ENCODE measurements around the gene PLK5. TPM values are rescaled to one million over a fixed set of nuclear protein-coding genes. Genes with fewer than 3 reads are reported as not detected.
A peak's percentile ranks its signal among the peaks of the same experiment; 100 is the strongest.

PLK5 gene
- total RNA-seq, 2 donors from 2014 or later = not detected

DNA sequence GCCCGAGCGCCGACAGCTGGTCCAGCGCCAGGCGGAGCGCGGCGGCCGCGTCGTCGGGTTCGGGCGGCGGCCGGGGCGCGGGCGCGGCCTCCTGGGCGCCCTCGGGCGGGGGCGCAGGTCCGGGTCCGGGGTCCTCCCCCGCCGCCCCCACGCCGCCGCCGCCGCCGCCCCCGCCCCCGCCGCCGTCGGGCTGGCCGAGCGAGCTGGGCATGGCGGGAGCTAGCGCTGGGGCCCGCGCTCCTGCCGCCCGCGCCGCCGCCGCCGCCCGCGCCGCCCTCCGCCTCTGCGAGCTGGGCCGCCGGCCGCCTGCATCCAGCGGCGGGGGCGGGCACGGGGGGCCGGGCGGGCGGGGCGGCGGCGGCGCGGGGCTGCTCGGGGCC lies 44.0 kb downstream of the PLK5 start:
- ATAC-seq = peak; percentile 52
- no peak overlapping the region for H3K4me3 Mint-ChIP-seq
- no peaks in the 10 kb centered on the region for H3K36me3 Mint-ChIP-seq (ENCODE audit: low read depth)
- H3K9me3 ChIP-seq (ENCODE audit: control insufficient read depth, low read length, poor library complexity, severe bottlenecking) = no peaks in the 10 kb centered on the region
- DNase-seq = peak in 1 of 3 donors; percentile 21
- H3K4me1 Mint-ChIP-seq = peaks cover 10% of the 10 kb centered on the region
- H3K27ac Mint-ChIP-seq = no peak overlapping the region
- peaks cover 6% of the 10 kb centered on the region for H3K27me3 Mint-ChIP-seq

DNA sequence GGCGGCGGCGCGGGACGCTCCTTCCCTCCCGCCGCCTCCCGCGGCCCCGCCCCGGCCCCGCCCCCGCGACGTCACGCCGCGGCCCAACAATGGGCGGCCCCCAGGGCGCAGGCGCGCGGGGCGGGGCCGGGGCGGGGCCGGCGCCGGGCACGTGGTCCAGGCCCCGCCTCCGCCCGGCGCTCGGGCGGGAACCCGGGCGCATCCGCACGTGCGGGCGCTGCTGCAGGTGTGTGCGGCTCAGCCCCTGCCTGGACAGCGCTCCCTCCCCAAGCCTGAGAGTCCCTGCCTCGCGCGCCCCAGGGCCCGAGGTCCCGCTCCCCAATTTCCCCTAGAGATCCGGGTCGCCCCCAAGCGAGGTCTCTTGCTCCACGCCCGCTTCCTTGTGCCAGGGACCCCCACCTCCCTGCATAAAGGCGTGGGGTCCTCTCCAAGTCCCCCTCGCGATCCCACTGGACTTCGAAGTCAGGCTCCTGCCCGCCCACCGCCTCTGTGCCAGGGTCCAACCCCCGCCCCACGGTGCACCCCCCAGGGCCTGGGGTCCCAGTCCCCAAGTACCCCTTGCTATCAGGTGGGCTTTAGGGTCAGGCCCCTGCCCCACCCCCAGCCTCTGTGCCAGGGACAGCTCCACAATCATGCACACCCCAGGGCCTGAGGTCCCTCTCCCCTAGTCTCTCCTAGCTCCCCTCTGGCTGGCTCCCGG lies 44.6 kb downstream of the PLK5 start, which contains the start of gene MEX3D:
MEX3D (minus strand) TSS at position 6 of the 700 bp plus-strand sequence. CDS start 267 bp downstream, outside the sequence.
- Mint-ChIP-seq H3K27ac (no peak within 1 kb of the TSS), H3K4me3 (peak within 1 kb of the TSS; percentile 62), H3K4me1 (peaks cover 10% of the 10 kb centered on the region), H3K27me3 (peaks cover 6% of the 10 kb centered on the region), H3K36me3 (ENCODE audit: low read depth) (no peaks in the 10 kb centered on the region)
- peak; percentile 93 for ATAC-seq
- H3K9me3 ChIP-seq (ENCODE audit: control insufficient read depth, low read length, poor library complexity, severe bottlenecking) = no peaks in the 10 kb centered on the region
- DNase-seq = peak; percentile 77 to 94 (median 85)

DNA sequence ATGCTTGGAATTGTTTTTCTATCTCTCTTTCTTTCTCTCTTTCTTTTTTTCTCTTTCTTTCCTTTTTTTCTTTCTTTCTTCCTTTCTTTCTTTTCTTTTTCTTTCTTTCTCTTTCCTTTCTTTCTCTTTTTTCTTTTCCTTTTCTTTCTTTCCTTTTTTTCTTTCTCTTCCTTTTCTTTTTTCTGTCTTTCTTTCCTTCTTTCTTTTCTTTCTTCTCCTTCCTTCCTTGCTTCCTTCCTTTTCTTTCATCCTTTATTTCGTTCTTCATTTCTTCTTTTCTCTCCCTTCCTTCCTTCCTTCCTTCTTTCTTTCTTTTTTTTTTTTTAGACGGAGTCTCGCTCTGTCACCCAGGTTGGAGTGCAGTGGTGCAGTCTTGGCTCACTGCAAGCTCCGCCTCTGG lies 46.1 kb downstream of the PLK5 start:
- Mint-ChIP-seq H3K27me3 (peaks cover 6% of the 10 kb centered on the region), H3K4me3 (peak overlapping the region; percentile 74), H3K4me1 (peaks cover 8% of the 10 kb centered on the region), H3K27ac (no peak overlapping the region), H3K36me3 (ENCODE audit: low read depth) (no peaks in the 10 kb centered on the region)
- DNase-seq = no peak
- H3K9me3 ChIP-seq (ENCODE audit: control insufficient read depth, low read length, poor library complexity, severe bottlenecking) = no peaks in the 10 kb centered on the region
- no peak for ATAC-seq

DNA sequence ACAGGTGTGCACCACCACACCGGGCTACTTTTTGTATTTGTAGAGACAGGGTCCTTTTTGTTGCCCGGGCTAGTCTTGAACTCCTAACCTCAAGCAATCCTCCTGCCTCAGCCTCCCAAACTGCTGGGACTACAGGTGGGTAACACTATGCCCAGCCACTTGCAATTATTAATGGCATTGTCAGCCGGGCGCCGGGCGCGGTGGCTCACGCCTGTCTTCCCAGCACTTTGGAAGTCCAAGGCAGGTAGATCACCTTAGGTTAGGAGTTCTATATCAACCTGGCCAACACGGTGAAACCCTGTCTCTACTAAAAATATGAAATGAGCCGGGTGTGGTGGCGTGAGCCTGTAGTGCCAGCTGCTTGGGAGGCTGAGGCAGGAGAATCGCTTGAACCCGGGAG lies 47.0 kb downstream of the PLK5 start:
- no peaks in the 10 kb centered on the region for H3K9me3 ChIP-seq (ENCODE audit: control insufficient read depth, low read length, poor library complexity, severe bottlenecking)
- Mint-ChIP-seq H3K4me3 (no peak overlapping the region), H3K36me3 (ENCODE audit: low read depth) (no peaks in the 10 kb centered on the region), H3K27ac (no peak overlapping the region), H3K4me1 (peaks cover 10% of the 10 kb centered on the region), H3K27me3 (peaks cover 6% of the 10 kb centered on the region)
- ATAC-seq (no peak), DNase-seq (no peak)

DNA sequence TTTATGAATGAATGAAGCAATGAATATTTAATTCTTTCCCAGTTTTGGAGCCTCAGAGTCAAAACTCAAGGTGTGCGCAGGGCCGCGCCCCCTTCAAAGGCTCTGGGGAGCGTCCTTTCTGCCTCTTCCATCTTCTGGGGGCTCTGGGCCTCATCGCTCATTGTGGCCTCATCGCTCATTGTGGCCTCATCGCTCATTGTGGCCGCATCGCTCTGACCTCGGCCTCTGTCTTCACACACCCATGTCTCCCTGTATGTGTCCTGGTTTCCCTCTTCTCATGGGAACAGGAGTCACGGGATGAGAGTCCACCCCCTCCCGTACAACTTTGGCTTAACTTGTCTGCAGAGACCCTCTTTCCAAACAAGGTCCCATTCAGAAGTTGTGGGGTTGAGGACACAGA lies 47.5 kb downstream of the PLK5 start:
- Mint-ChIP-seq H3K4me3 (no peak overlapping the region), H3K36me3 (ENCODE audit: low read depth) (no peaks in the 10 kb centered on the region), H3K27ac (no peak overlapping the region), H3K4me1 (peaks cover 12% of the 10 kb centered on the region), H3K27me3 (peaks cover 6% of the 10 kb centered on the region)
- DNase-seq (no peak), ATAC-seq (no peak)
- H3K9me3 ChIP-seq (ENCODE audit: control insufficient read depth, low read length, poor library complexity, severe bottlenecking) = no peaks in the 10 kb centered on the region

DNA sequence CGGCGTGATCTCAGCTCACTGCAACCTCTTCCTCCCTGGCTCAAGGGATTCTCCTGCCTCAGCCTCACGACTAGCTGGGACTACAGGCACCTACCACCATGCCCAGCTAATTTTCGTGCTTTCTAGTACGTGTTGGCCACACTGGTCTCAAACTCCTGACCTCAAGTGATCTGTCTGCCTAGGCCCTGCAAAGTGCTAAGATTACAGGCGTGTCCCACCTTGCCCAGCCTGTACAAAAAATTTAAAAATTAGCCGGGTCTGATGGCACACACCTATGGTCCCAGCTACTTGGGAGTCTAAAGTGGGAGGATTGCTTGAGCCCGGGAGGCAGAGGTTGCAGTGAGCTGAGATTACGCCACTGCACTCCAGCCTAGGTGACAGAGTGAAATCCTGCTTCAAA lies 48.9 kb downstream of the PLK5 start:
- Mint-ChIP-seq H3K36me3 (ENCODE audit: low read depth) (no peaks in the 10 kb centered on the region), H3K4me1 (peaks cover 12% of the 10 kb centered on the region)
- ATAC-seq = no peak

DNA sequence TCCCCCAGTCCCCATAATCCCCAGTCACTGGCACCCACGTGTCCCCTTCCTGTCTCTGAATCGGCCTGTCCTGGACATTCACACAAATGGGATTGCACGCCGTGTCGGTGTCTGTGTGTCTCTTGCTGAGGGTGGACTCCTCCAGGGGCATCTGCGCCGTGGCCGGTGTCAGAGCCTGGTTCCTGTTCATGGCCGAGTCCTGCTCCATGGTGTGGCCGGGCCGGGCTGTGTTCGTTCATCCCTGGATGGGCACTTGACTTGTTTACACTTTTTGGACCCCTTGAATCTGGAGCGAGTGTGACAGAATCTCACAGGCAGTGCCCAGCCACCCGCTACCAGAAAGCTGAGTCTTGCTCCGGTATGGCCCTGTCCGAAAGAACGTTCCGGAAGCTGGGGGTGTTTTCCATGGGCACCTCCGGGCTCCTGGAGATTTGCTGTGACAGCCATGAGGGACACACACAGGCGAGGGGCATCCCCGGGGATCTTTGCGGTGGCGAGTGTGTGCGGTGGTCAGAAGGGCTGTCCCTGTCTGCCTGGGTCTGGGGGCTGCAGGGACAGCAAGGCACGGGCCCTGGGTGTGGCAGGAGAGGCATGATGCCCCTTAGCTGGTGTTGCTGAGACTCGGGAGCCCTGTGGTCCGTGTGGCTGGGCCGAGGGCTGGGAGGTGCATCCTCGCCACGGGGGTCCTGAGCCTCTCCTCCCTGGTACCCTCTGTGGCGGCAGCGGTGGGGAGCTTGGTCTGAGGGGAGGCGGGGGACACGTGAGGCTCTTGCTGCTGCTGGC lies 50.7 kb downstream of the PLK5 start:
- H3K36me3 Mint-ChIP-seq (ENCODE audit: low read depth) = no peaks in the 10 kb centered on the region
- peaks cover 10% of the 10 kb centered on the region for H3K4me1 Mint-ChIP-seq
- no peak overlapping the region for H3K4me3 Mint-ChIP-seq
- ATAC-seq (no peak), DNase-seq (no peak)
- H3K27ac Mint-ChIP-seq = no peak overlapping the region
- no peaks in the 10 kb centered on the region for H3K9me3 ChIP-seq (ENCODE audit: control insufficient read depth, low read length, poor library complexity, severe bottlenecking)
- peaks cover 6% of the 10 kb centered on the region for H3K27me3 Mint-ChIP-seq

More for the DNA sequence above, 48.9 kb downstream of the PLK5 start:
- Mint-ChIP-seq H3K27ac (no peak overlapping the region), H3K4me3 (no peak overlapping the region), H3K27me3 (peaks cover 6% of the 10 kb centered on the region)
- no peaks in the 10 kb centered on the region for H3K9me3 ChIP-seq (ENCODE audit: control insufficient read depth, low read length, poor library complexity, severe bottlenecking)
- no peak for DNase-seq

DNA sequence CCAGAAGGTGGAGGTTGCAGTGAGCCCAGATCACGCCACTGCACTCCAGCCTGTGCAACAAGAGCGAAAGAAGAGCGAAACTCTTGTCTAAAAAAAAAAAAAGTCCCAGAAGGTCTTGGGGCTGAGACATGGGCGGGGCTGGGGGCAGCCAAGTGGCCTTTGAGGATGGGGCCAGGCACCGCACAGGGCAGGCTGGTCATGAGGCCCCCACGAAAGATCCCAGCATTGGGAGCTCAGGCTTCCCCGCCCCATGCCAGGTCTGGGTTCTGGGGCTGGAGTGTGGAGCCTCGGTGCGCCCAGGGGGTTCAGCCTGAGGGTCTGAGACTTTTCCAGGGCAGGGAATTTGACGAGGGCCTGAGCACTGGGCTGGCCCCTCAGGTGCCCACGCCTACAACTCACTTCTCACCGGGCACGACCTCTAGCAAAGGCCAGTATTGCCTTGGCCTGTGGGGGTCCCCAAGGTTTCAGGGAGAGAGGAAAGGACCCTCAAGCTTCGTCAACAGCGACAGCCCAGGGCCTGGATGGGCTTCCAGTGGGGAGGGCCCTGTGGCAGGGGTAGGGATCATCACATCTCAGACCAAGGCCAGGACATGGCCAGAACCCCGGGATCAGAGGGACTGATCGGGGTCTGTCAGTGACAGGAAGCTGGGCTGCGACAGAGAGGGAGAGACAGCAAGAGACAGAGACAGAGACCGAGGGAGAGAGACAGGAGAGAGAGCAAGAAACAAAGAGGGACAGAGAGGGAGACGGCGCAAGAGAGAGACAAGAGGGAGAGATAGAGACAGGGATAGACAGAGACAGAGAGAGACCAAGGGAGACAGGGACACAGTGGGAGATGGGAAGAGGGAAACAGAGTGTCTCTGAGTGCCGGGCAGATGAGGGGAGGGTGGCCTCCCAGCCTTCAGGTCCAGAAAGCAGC lies 51.7 kb downstream of the PLK5 start:
- H3K9me3 ChIP-seq (ENCODE audit: control insufficient read depth, low read length, poor library complexity, severe bottlenecking) = no peaks in the 10 kb centered on the region
- ATAC-seq (no peak), DNase-seq (no peak)
- no peak overlapping the region for H3K4me3 Mint-ChIP-seq
- peaks cover 4% of the 10 kb centered on the region for H3K4me1 Mint-ChIP-seq
- H3K27me3 Mint-ChIP-seq = peaks cover 2% of the 10 kb centered on the region
- no peak overlapping the region for H3K27ac Mint-ChIP-seq
- H3K36me3 Mint-ChIP-seq (ENCODE audit: low read depth) = peaks cover 2% of the 10 kb centered on the region

DNA sequence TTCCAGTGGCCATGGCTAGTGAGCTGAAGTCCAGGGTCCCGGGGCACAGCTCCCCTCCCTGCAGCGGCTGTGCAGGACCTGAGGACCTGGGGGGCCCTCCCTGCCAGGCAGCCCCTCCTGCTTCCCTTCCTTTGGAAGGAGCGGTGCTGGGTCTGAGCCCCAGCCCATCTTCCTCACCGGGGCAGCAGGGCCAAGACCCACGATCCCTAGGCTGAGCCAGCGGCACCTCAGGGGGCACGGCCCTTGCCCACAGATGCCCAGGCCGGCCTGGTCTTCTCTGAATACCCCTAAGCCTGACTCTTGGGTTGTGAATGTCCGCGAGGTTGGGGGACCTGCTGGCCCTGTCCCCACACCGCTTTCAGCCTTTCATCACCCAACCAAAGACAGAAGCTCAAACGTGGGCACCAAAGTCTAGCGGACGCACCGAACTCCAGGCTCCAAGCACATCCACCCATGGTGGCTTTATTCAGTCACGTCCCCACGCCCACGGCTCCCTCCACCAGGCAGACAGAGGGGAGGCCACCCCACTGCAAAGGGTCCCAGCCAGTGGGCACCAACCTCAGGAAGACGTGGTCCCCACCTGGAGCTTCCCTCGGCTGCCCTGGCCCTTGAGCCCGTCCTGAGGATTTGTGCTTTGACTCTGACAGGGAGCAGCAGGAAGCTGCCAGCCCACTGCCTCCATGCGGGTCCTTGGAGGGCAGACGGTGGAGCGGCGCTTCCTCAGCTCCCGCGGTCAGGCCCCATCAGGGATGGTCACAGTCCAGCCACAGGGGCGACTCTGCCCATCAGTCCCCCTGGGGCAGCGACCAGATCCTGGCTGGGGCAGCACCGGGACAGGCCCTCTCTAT lies 52.6 kb downstream of the PLK5 start:
- H3K4me1 Mint-ChIP-seq = peaks cover 6% of the 10 kb centered on the region
- no peak overlapping the region for H3K4me3 Mint-ChIP-seq
- no peaks in the 10 kb centered on the region for H3K27me3 Mint-ChIP-seq
- H3K9me3 ChIP-seq (ENCODE audit: control insufficient read depth, low read length, poor library complexity, severe bottlenecking) = no peaks in the 10 kb centered on the region
- no peak for ATAC-seq
- H3K27ac Mint-ChIP-seq = no peak overlapping the region
- H3K36me3 Mint-ChIP-seq (ENCODE audit: low read depth) = peaks cover 2% of the 10 kb centered on the region
- DNase-seq = no peak

DNA sequence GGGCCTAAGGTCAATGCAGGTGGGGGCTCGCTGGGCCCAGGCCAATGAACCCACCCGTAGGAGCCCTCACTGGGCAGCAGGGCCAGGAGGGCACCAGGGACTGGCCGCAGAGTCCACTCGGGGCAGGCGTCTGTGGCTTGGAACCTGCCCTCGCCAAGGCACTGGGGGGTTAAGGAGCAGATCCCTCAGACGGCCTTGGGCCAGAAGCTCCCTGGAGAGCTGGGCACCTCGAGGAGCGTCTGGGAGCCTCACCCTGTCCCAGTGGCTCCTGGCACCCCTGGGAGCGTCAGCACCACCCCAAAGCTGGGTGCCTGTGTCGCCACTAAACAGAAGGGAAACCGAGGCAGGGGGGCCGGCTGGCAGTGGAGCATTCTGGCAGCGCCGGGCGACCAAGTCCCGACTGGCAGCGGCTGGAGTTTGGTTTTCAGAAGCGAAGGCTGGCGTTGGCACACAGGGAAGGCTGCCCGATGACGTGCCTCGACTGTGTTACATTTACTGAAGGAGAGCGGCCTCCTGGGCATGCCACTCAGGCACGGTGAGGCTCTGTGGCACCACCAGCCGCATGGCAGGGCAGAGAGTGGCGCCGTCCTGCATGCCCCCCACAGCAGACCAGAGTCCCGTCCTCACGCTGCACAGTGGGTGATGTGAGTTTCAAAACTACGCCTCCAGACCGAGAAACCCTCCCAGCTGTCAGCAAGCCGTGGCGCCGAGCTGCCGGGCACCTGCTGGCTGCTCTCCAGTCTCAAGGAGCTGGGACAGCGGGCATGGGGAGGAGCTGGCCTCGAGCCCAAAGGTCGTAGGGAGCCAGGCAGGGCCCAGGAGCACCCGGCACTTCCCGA lies 53.4 kb downstream of the PLK5 start:
- Mint-ChIP-seq H3K4me3 (no peak overlapping the region), H3K4me1 (peaks cover 6% of the 10 kb centered on the region), H3K27me3 (no peaks in the 10 kb centered on the region), H3K27ac (no peak overlapping the region), H3K36me3 (ENCODE audit: low read depth) (peaks cover 2% of the 10 kb centered on the region)
- ATAC-seq (no peak), DNase-seq (no peak)
- no peaks in the 10 kb centered on the region for H3K9me3 ChIP-seq (ENCODE audit: control insufficient read depth, low read length, poor library complexity, severe bottlenecking)

DNA sequence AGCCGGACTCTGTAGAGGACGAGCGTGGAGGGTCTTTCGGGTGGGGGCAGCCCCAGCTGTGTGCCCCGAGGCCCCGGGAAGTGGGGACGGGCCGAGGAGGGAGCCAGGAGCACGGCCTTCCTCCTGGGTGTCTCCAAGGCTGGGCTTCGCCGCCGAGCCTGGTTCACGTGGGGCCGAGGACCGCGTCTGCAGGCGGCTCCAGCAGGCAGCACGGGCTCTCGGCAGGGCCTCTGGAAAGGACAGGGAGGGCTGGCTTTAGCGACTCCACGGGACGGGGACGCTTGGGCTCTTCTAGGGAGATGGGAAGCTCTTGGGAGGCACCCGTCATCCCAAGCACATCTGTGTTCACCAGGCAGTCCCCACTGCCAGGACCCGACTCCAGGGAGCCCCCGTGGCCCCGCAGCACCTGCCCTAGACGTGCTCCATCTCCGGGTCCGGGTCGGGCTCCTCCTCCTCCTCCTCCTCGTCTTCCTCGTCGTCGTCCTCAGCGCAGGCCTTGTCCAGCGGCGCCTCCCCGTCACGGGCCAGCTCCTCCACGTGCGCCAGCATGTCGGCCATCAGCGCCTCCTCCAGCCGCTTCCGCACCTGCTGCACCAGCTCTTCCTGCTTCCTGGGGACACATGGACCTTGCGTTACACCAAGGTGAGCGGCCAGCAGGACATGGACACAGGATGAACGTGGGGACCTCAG lies 54.2 kb downstream of the PLK5 start:
- Mint-ChIP-seq H3K4me3 (no peak overlapping the region), H3K27me3 (no peaks in the 10 kb centered on the region), H3K4me1 (peaks cover 6% of the 10 kb centered on the region), H3K36me3 (ENCODE audit: low read depth) (peaks cover 2% of the 10 kb centered on the region), H3K27ac (no peak overlapping the region)
- no peaks in the 10 kb centered on the region for H3K9me3 ChIP-seq (ENCODE audit: control insufficient read depth, low read length, poor library complexity, severe bottlenecking)
- ATAC-seq (no peak), DNase-seq (no peak)
